Suppressor macrophage (primary cell): Measurements from ENCODE around the gene PADI4.
"Not testable (repeated sequence)": the region's sequence is repeated elsewhere in the genome, so short reads cannot be mapped to it uniquely, and the experiment has no call there.

Source experiments
- DNase-seq, 4 experiments: peaks; one replicate each; pipeline ENCODE4 v3.0.0-alpha.2; 2020 to 2022

Gene PADI4

GRCh38 chr1:17314491-17314971 lies 6.5 kb downstream of the PADI4 start:
- no peak for DNase-seq

- no peak for DNase-seq
Measured at GRCh38 chr1:17315542-17316130, 7.6 kb downstream of the PADI4 start.

- no peak for DNase-seq
Measured at GRCh38 chr1:17316704-17317103, 8.7 kb downstream of the PADI4 start.

- no peak for DNase-seq
Measured at GRCh38 chr1:17318262-17318661, 10.3 kb downstream of the PADI4 start.

- no peak for DNase-seq
Measured at GRCh38 chr1:17319561-17320350, 11.8 kb downstream of the PADI4 start.

- not testable (repeated sequence) for DNase-seq
Measured at GRCh38 chr1:17321857-17322390, 13.9 kb downstream of the PADI4 start.

- no peak for DNase-seq
Measured at GRCh38 chr1:17328855-17329254, 20.9 kb downstream of the PADI4 start.

- no peak for DNase-seq
Measured at GRCh38 chr1:17329610-17330009, 21.6 kb downstream of the PADI4 start.

- DNase-seq = no peak
Measured at GRCh38 chr1:17330856-17331255, 22.9 kb downstream of the PADI4 start.

GRCh38 chr1:17333081-17333480 lies 25.1 kb downstream of the PADI4 start:
- no peak for DNase-seq

GRCh38 chr1:17335821-17336710 lies 28.1 kb downstream of the PADI4 start:
- DNase-seq = peak; percentile 71 to 90 (median 83)

GRCh38 chr1:17338706-17339493 lies 30.9 kb downstream of the PADI4 start:
- DNase-seq = no peak

GRCh38 chr1:17339521-17339920 lies 31.5 kb downstream of the PADI4 start:
- no peak for DNase-seq

GRCh38 chr1:17340358-17340757 lies 32.4 kb downstream of the PADI4 start:
- no peak for DNase-seq

GRCh38 chr1:17342014-17342441 lies 34.0 kb downstream of the PADI4 start:
- no peak for DNase-seq

- DNase-seq = not testable (repeated sequence)
Measured at GRCh38 chr1:17345506-17345905, 37.5 kb downstream of the PADI4 start.

- no peak for DNase-seq
Measured at GRCh38 chr1:17346046-17346789, 38.2 kb downstream of the PADI4 start.

- DNase-seq = peak in 3 of 4 experiments; percentile 20 to 35 (median 24)
Measured at GRCh38 chr1:17347769-17348592, 40.0 kb downstream of the PADI4 start.

GRCh38 chr1:17348593-17349234 lies 40.7 kb downstream of the PADI4 start:
- DNase-seq = no peak

GRCh38 chr1:17350083-17350482 lies 42.1 kb downstream of the PADI4 start:
- no peak for DNase-seq
